HG03460 (cell line): ENCODE data around the gene TNP2.

Source experiments
- ATAC-seq: cut with Tn5 transposase; IDR thresholded peaks from one replicate; pipeline ENCODE4 v1.9.1; 2021; ENCODE audit not compliant: unreplicated experiment

TNP2 gene

GRCh38 chr16:11268921-11269375 is at the start of gene TNP2:
TSS of gene TNP2 (minus strand) at chr16:11269325. CDS start at chr16:11269262, 63 bp downstream.
- ATAC-seq: no peak

- no peak for ATAC-seq
Observed at GRCh38 chr16:11318817-11319216, 49.7 kb upstream of the TNP2 start.

DNA sequence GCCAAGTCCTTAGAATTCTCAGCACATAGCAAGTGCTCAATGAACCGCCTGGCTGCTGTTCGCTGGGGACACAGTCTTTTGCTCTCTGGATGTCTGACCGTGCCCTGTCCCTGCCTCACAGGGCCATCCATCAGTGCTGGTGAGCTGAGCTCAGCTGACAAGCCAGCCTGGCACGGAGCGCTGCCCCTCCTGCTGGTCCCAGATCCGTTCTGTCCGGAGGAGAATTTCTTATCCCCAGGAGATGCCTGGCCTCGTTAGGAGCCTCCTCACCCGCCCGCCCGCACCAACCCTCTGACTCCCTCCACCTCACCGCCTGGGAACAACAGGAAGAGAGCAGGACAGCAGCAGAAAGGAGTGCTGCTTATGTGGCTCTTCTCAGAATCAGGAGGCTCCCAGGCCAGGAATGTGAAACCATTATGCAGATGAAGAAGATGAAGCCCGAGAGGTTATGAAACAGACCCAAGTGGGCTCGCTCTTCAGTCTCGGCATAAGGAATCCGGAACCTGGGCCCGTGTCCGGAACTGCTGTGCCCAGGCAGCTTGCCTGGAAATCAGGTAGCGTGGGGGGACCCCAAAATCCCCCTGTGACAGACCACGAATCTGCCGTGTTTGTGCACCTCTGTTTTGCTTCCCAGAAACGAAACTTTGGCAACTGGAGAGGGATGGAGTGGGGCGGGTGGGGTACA is 47.3 kb upstream of the TNP2 start:
- no peak for ATAC-seq

- no peak for ATAC-seq
Observed at GRCh38 chr16:11315510-11315909, 46.4 kb upstream of the TNP2 start.

GRCh38 chr16:11314309-11314894 is 45.3 kb upstream of the TNP2 start:
- no peak for ATAC-seq

GRCh38 chr16:11313493-11314308 is 44.6 kb upstream of the TNP2 start:
- ATAC-seq: no peak

DNA sequence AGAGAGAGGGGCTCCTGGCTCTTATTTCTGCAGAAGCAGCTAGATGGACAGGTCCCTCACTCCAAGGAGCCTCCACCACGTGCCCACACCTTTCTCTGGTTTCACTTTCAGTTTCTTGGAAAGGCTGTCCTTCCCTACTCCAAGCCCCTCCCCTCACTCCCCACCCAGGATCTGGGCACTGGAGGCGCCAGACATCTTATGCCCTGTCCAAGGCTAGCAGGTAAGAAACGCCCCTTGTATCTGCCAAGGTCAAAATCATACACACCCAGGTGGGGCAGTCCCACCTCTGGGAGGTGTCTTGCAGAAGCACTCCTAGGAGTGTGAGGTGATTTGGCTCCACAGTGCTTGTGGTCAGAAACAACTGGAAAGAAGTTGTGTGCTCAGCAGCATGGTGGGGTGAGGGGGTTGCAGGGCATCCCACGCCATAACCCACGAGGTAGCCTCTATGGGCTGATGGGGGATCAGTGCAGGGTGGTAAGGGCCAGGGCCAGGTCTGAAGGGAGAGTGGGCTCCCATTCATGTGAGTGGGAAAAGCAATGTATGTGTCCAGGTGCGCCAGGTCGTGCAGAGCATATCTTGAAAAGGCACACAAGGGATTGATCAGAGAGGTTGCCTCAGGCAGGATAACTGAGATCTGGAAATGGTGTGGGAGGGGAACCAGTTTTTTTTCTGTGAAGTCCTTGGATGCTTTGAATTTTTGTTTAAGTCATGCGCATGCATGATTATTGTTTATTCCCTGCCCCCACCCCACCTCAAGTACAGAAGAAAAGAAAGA is 43.8 kb upstream of the TNP2 start:
- ATAC-seq: no peak

DNA sequence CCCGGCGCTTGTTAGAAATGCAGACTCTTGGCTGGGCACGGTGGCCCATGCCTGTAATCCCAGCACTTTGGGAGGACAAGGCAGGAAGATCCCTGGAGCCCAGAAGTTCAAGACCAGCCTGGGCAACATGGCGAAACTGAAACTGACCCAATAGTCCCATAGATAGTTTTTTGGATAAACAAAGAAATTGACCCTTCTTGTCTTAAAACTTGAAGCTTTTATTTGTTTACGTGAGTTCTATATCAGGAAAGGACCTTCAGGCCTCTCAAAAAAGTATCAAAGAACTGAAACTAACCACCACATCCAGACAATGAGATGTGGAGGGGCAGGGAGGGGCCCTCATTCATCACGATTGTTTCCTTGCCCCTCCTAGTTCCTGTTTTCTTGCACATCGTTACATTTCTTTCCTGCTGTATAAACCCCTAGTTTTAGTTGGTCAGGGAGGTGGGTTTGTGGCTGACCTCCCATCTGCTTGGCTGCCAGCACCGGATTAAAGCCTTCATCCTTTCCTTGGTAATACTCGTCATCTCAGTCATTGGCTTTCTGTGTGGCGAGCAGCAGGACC is 42.0 kb upstream of the TNP2 start:
- ATAC-seq: peak; percentile 37

DNA sequence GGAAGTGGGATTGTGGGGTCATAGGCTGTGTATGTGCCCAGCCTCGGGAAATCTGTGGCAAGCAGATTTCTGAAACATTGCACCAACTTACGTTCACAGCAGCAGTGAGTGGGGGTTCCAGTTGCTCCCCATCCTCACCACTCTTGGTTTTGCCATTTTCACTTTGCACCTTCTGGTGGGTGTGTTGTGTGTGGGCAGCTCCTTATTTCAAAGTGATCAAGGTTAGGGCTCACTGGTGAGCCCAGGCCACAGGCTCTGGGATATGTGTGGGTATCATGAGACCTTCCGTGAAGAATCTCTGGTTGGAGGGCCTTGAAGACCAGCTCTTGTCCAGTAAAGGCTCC is 41.5 kb upstream of the TNP2 start:
- ATAC-seq: no peak

GRCh38 chr16:11309895-11310633 is 40.9 kb upstream of the TNP2 start:
- peak; percentile 48 for ATAC-seq

DNA sequence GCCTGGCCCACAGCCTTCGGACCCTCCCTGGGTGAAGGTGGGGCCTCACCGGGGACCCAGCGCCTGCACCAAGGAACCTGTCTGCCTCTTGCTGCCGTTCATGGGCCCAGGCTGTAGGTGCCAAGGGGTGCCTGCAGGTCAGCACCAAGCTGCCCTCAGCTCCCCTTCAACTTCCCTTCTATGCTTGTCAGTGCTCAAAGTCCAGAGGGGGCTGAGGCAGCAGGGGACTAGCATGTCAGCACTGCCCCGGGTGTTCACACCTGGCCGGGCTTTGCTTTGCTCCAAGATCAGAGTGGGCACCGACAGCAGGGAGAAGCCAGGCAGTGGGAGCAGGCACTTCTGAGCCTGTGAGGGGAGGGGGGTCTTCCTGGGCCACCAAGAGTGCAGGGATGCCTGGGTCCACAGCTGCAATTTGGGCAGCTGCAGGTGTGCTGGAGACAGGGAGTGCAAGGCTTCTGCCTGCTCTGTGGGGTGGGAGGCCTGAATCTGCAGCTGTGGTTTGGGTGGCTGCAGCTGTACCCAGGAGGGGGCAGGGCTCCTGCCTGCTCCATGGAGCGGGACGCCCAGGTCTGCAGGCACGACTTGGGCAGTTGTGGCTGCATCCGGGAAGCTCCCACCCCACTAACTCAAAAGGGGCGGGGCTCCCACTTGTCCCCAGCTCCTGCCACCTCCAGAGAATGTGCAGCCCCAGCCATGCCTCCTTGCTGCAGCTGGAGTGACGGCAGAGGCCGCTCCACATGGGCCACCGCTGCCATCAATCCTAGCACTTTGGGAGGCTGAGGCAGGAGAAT is 39.6 kb upstream of the TNP2 start:
- ATAC-seq: peak; percentile 35

GRCh38 chr16:11307639-11308492 is 38.7 kb upstream of the TNP2 start:
- no peak for ATAC-seq

GRCh38 chr16:11306997-11307638 is 38.0 kb upstream of the TNP2 start:
- no peak for ATAC-seq

DNA sequence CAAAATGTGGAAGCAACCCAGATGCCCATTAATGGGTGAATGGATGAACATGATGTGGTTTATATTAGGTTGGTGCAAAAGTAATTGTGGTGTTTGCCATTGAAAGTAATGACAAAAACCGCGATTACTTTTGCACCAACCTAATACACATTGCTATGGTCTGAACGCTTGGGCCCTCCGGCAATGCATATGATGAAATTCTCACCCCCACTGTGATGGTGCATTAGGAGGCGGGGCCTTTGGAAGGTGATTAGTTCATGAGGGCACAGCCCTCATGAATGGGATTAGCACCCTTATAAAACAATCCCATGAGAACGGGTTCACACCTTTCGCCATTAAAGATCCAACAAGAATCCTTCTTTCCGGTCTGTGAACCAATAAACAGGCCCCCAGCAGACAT is 37.3 kb upstream of the TNP2 start:
- ATAC-seq: no peak

- no peak for ATAC-seq
Observed at GRCh38 chr16:11303405-11304138, 34.4 kb upstream of the TNP2 start.

- ATAC-seq: no peak
Observed at GRCh38 chr16:11302977-11303376, 33.9 kb upstream of the TNP2 start.
